K562 (cell line): ENCODE results near the gene SLC2A4RG. TPM values are rescaled to one million over a fixed set of nuclear protein-coding genes. Genes with fewer than 3 reads are reported as not detected.

Experiments used
- ATAC-seq: fragments of 200-7000 bp; cut with Tn5 transposase; 3 replicates; pipeline ENCODE4 v1.9.1; 2020; ENCODE audit warnings: moderate library complexity
- BruUV-seq: library from RNA; stranded (reverse); fragments of 400-500 nt; replicated peaks from 2 replicates; lab custom pipeline; 2021; lab: Mats Ljungman, UMichigan
- CTCF ChIA-PET: fragments of 300-600 bp; formaldehyde crosslinking; extraction: SDS; loops from one replicate; lab custom pipeline; 2021; ENCODE audit warnings: low intra/inter-chr PET ratio; lab: Yijun Ruan, JAX
- POLR2A ChIA-PET: fragments of 300-600, 350-650 bp; sonication (Branson Sonifier 250); formaldehyde crosslinking; extraction: SDS; loops from one replicate; lab custom pipeline; 2021; ENCODE audit warnings: antibody characterized with exemption, inconsistent platforms; lab: Yijun Ruan, JAX
- DNase-seq, 4 experiments: peaks; one replicate each; pipeline versions ENCODE4 v3.0.0 to v3.0.0-alpha.2; 2011 to 2018; ENCODE audit warnings: low spot score in 3 of 4, mixed read lengths in 3 of 4; ENCODE audit errors: extremely low read depth in 1 of 4
- FAIRE-seq: peaks from 2 replicates; lab custom pipeline; 2011; peaks lifted over from hg19 to GRCh38; lab: Jason Lieb, UNC
- H2AFZ ChIP-seq: 2 replicates; pipeline ENCODE4 v1.6.0; 2011; ENCODE audit warnings: low read depth, low read length, control low read depth, inconsistent platforms
- H3K27ac ChIP-seq: fragments of 200-600 bp; 3 replicates; pipeline ENCODE4 v1.8.0; 2011; ENCODE audit warnings: low read depth, mild to moderate bottlenecking, control low read depth, inconsistent platforms, low read length, moderate library complexity, mixed read lengths; ENCODE audit errors: extremely low read depth
- H3K27me3 ChIP-seq, 2 experiments: fragments of 300-600 bp in 1 of 2; 2 replicates in 1 of 2; 3 replicates in 1 of 2; pipeline versions ENCODE4 v1.6.0 to v1.8.0; 2011; ENCODE audit warnings: inconsistent platforms in 2 of 2, low read length in 2 of 2, mild to moderate bottlenecking in 1 of 2, mixed read lengths in 1 of 2, moderate library complexity in 1 of 2; ENCODE audit not compliant: control insufficient read depth in 2 of 2, insufficient read depth in 2 of 2
- H3K36me3 ChIP-seq: fragments of 300-600 bp; 3 replicates; pipeline ENCODE4 v1.8.0; 2011; ENCODE audit warnings: mild to moderate bottlenecking, low read length, inconsistent platforms; ENCODE audit not compliant: control insufficient read depth, insufficient read depth
- H3K4me1 ChIP-seq, 2 experiments: fragments of 200-600 bp in 1 of 2; replicated peaks in 1 of 2; 2 replicates in 1 of 2; 3 replicates in 1 of 2; pipeline versions ENCODE4 v1.5.1 to v1.8.0; 2011; ENCODE audit warnings: inconsistent platforms in 2 of 2, low read length in 2 of 2, mild to moderate bottlenecking in 1 of 2, mixed read lengths in 1 of 2, moderate library complexity in 1 of 2; ENCODE audit not compliant: control insufficient read depth in 2 of 2, insufficient read depth in 2 of 2
- H3K4me2 ChIP-seq: 2 replicates; pipeline ENCODE4 v1.6.1; 2011; ENCODE audit warnings: low read length, control low read depth, inconsistent platforms, mixed read lengths; ENCODE audit not compliant: insufficient read depth
- H3K4me3 ChIP-seq: fragments of 200-600 bp; sonication (generic), shearing (Covaris generic); 2 replicates; pipeline ENCODE4 v1.5.1; 2016; ENCODE audit warnings: control low read depth, inconsistent platforms
- H3K79me2 ChIP-seq: fragments of 200-600 bp; 3 replicates; pipeline ENCODE4 v1.8.0; 2011; ENCODE audit warnings: low read length, inconsistent platforms; ENCODE audit not compliant: control insufficient read depth, insufficient read depth
- H3K9ac ChIP-seq, 2 experiments: 2 replicates each; pipeline versions ENCODE4 v1.6.0 to v1.6.1; 2011; ENCODE audit warnings: low read depth in 2 of 2, low read length in 2 of 2, control low read depth in 1 of 2, inconsistent platforms in 1 of 2, mild to moderate bottlenecking in 1 of 2, mixed read lengths in 1 of 2; ENCODE audit not compliant: insufficient read depth in 1 of 2
- H3K9me1 ChIP-seq: one replicate; pipeline ENCODE4 v1.6.0; 2011; ENCODE audit warnings: inconsistent platforms, mild to moderate bottlenecking, low read length, moderate library complexity; ENCODE audit not compliant: control insufficient read depth, insufficient read depth
- H3K9me3 ChIP-seq: replicated peaks from 2 replicates; pipeline ENCODE4 v1.5.1; 2011; ENCODE audit warnings: low read depth, low read length, inconsistent platforms; ENCODE audit not compliant: control insufficient read depth, insufficient read depth
- H4K20me1 ChIP-seq: replicated peaks from 2 replicates; pipeline ENCODE4 v1.6.1; 2011; ENCODE audit warnings: low read length, inconsistent platforms, mixed read lengths; ENCODE audit not compliant: control insufficient read depth, insufficient read depth
- BRF1 ChIP-seq: IDR thresholded peaks from 3 replicates; pipeline ENCODE4 v1.6.1; 2011; ENCODE audit warnings: borderline replicate concordance, mild to moderate bottlenecking; ENCODE audit not compliant: insufficient read length; ENCODE audit errors: extremely low read depth
- HBP1 ChIP-seq: fragments of 450-650 bp; formaldehyde crosslinking; IDR thresholded peaks from 2 replicates; pipeline ENCODE4 v1.4.0; 2022; ENCODE audit warnings: missing genetic modification characterization
- HDAC1 ChIP-seq, 2 experiments: fragments of 450-650 bp; IDR thresholded peaks; 2 replicates each; pipeline ENCODE4 v1.6.1; 2016 to 2017; ENCODE audit warnings: inconsistent platforms in 1 of 2, mild to moderate bottlenecking in 1 of 2, moderate library complexity in 1 of 2
- KLF6 ChIP-seq: fragments of 250-450 bp; sonication (Bioruptor Pico); IDR thresholded peaks from 2 replicates; pipeline ENCODE4 v1.4.0; 2020; ENCODE audit warnings: mild to moderate bottlenecking, moderate library complexity, borderline replicate concordance
- MAZ ChIP-seq, 2 experiments: fragments of 450-650 bp in 1 of 2; sonication (generic) in 1 of 2; formaldehyde crosslinking; IDR thresholded peaks in 1 of 2; conservative IDR thresholded peaks in 1 of 2; 2 replicates each; pipeline versions ENCODE4 v1.4.0 to v1.5.0; 2020; ENCODE audit warnings: mild to moderate bottlenecking in 1 of 2, missing genetic modification reagents in 1 of 2
- MCM2 ChIP-seq: fragments of 450-650 bp; IDR thresholded peaks from 2 replicates; pipeline ENCODE4 v1.6.1; 2017; ENCODE audit warnings: low read depth, mild to moderate bottlenecking
- MCM7 ChIP-seq, 2 experiments: fragments of 450-650 bp; IDR thresholded peaks; 2 replicates each; pipeline ENCODE4 v1.6.1; 2016 to 2018
- MECOM ChIP-seq: fragments of 250-450 bp; sonication (Bioruptor Pico); IDR thresholded peaks from 2 replicates; pipeline ENCODE4 v1.8.0; 2022; ENCODE audit warnings: inconsistent platforms
- MTA1 ChIP-seq: fragments of 450-650 bp; IDR thresholded peaks from 2 replicates; pipeline ENCODE4 v1.6.1; 2017; ENCODE audit warnings: borderline replicate concordance
- MTF1 ChIP-seq: fragments of 250-450 bp; sonication (Bioruptor Pico); IDR thresholded peaks from 2 replicates; pipeline ENCODE4 v1.9.0; 2021; ENCODE audit warnings: moderate library complexity, mild to moderate bottlenecking, inconsistent platforms, borderline replicate concordance
- NFATC3 ChIP-seq: fragments of 450-650 bp; IDR thresholded peaks from 2 replicates; pipeline ENCODE4 v1.6.1; 2017; ENCODE audit warnings: mild to moderate bottlenecking
- PHB ChIP-seq: fragments of 250-450 bp; sonication (Bioruptor Pico); IDR thresholded peaks from 2 replicates; pipeline ENCODE4 v1.5.0; 2021
- PYGO2 ChIP-seq: fragments of 450-650 bp; IDR thresholded peaks from 2 replicates; pipeline ENCODE4 v1.6.1; 2016; ENCODE audit warnings: mild to moderate bottlenecking, missing genetic modification characterization, moderate library complexity, missing compliant biosample characterization
- TAF15 ChIP-seq: fragments of 200-400 bp; formaldehyde crosslinking; IDR thresholded peaks from 2 replicates; pipeline ENCODE4 v1.6.1; 2017; ENCODE audit warnings: mild to moderate bottlenecking, low read depth, low read length, moderate library complexity
- TOE1 ChIP-seq, 2 experiments: fragments of 450-650 bp in 1 of 2; sonication (generic) in 1 of 2; formaldehyde crosslinking in 1 of 2; IDR thresholded peaks; 2 replicates each; pipeline versions ENCODE4 v1.7.1 to v1.8.0; 2016 to 2022; ENCODE audit warnings: borderline replicate concordance in 2 of 2, mild to moderate bottlenecking in 2 of 2, antibody characterized with exemption in 1 of 2, inconsistent platforms in 1 of 2, low read depth in 1 of 2, missing genetic modification reagents in 1 of 2, moderate library complexity in 1 of 2
- YBX1 ChIP-seq: fragments of 450-650 bp; IDR thresholded peaks from 2 replicates; pipeline ENCODE4 v1.7.1; 2016; ENCODE audit warnings: mild to moderate bottlenecking
- ZBTB12 ChIP-seq: fragments of 250-450 bp; sonication (Bioruptor Pico); IDR thresholded peaks from 2 replicates; pipeline ENCODE4 v1.4.0; 2020
- ZKSCAN3 ChIP-seq: fragments of 250-450 bp; sonication (Bioruptor Pico); IDR thresholded peaks from 2 replicates; pipeline ENCODE4 v1.4.0; 2020
- ZNF24 ChIP-seq: fragments of 450-650 bp; IDR thresholded peaks from 2 replicates; pipeline ENCODE4 v1.6.1; 2016
- ZNF311 ChIP-seq: fragments of 250-450 bp; sonication (Bioruptor Pico); IDR thresholded peaks from 2 replicates; pipeline ENCODE4 v1.4.0; 2020; ENCODE audit warnings: mild to moderate bottlenecking, moderate library complexity
- WGBS: fragments of 100-300 bp; shearing (Covaris generic); methylation state at CpG from one replicate; pipeline ENCODE4 v1.1.6; 2016; ENCODE audit warnings: low coverage, mixed read lengths; ENCODE audit not compliant: insufficient coverage; ENCODE audit errors: missing lambda C conversion rate; 5-methylcytosine and 5-hydroxymethylcytosine counted together
- in situ Hi-C: fragments of 300-500 bp; cut with MboI; formaldehyde crosslinking; loops from 4 replicates; pipeline ENCODE4 v1.15.0; 2018; ENCODE audit warnings: inconsistent platforms, mixed read lengths
- intact Hi-C: fragments of 100-400 bp; cut with micrococcal nuclease; formaldehyde crosslinking; loops from 2 replicates; pipeline ENCODE4 v1.14.2; 2022
- polyA plus RNA-seq, 8 experiments: library from polyadenylated mRNA; depleted of rRNA in 4 of 8; stranded (reverse) in 5 of 8; unstranded in 3 of 8; fragments of >200 nt; fragmentation: Nextera tagmentation in 2 of 8; fragmentation: Illumina TruSeq in 1 of 8; extraction: Ambion mirVana in 2 of 8; extraction: Trizol in 1 of 8; gene quantifications; 2 replicates each; pipeline versions ENCODE4 v1.2.1 to v1.2.3, GENCODE V29; 2011 to 2014; ENCODE audit warnings: inconsistent platforms in 1 of 8, missing spikeins in 1 of 8
- total RNA-seq, 7 experiments: library from RNA; depleted of rRNA in 6 of 7; stranded (reverse); fragments of >200 nt in 6 of 7; fragmentation: Illumina TruSeq in 2 of 7; extraction: Trizol in 2 of 7; gene quantifications; 2 replicates each; pipeline versions ENCODE4 v1.2.1 to v1.2.3, GENCODE V29; 2011 to 2021; ENCODE audit warnings: low replicate concordance in 1 of 7

Gene SLC2A4RG
- total and polyA plus RNA-seq, 9 of the 15 experiments (the other 6 are each of a cell fraction or from before 2014, with no cell fraction given): 0.34 to 97.3 (median 26.5) TPM

GRCh38 chr20:63755933-63756647 lies 16.5 kb downstream of the SLC2A4RG start:
- 0 out of 2 replicates have a peak overlapping the region, but pooled peaks have one; percentile 17 for H2AFZ ChIP-seq
- in situ Hi-C loops: no loop called here
- FAIRE-seq (no peak), ATAC-seq (no peak), DNase-seq (no peak)
- H3K27me3 ChIP-seq: no peaks in the 10 kb centered on the region
- H3K4me2 ChIP-seq: no peak overlapping the region
- BruUV-seq: no TSS peak
- H4K20me1 ChIP-seq: no peaks in the 10 kb centered on the region
- TF ChIP-seq YBX1 (no peak), TAF15 (no peak), MCM2 (no peak), MTF1 (CRISPR knock-in tag) (no peak), MECOM (CRISPR knock-in tag) (no peak), MCM7 (IDR thresholded peaks at IDR 0.05) (no peak), ZKSCAN3 (CRISPR knock-in tag) (no peak), PYGO2 (no peak), BRF1 (no peak), HDAC1 (IDR thresholded peaks at IDR 0.05) (no peak), MTA1 (no peak), KLF6 (no peak), ZNF311 (CRISPR knock-in tag) (no peak), PHB (CRISPR knock-in tag) (no peak), TOE1 (IDR thresholded peaks at IDR 0.05; ENCODE audit: borderline replicate concordance) (no peak), TOE1 (CRISPR knock-in tag; IDR thresholded peaks at IDR 0.05; ENCODE audit: borderline replicate concordance, low read depth) (no peak), HBP1 (CRISPR knock-in tag) (no peak), ZBTB12 (CRISPR knock-in tag) (no peak), MAZ (CRISPR knock-in tag; conservative IDR thresholded peaks at IDR 0.05 in 1 of 2, IDR thresholded peaks at IDR 0.05 in 1 of 2) (no peak), ZNF24 (no peak), NFATC3 (no peak)
- H3K27ac ChIP-seq: no peak overlapping the region
- no peaks in the 10 kb centered on the region for H3K9me1 ChIP-seq
- intact Hi-C loops: no loop called here
- peaks cover 7 to 37% of the 10 kb centered on the region in 2 experiments; a peak in 4 of 5 replicates for H3K4me1 ChIP-seq
- 53% methylated on average over 18 of the region's 18 CpGs for WGBS
- ChIA-PET POLR2A (interaction anchor here (0.9 to 1.0 kb wide), 2 partner anchors 12 to 16 kb away, joined by 3 to 4 read pairs; no protein-coding TSS in a partner anchor), CTCF (no interaction called here)
- H3K9ac ChIP-seq: peak overlapping the region in 1 of 2 experiments; percentile 43; a peak in 1 of 4 replicates
- no peak overlapping the region for H3K4me3 ChIP-seq
- H3K9me3 ChIP-seq: no peaks in the 10 kb centered on the region
- no peaks in the 10 kb centered on the region for H3K36me3 ChIP-seq
- H3K79me2 ChIP-seq: no peaks in the 10 kb centered on the region
